ENCODE results near the gene SLCO4A1.

DNA sequence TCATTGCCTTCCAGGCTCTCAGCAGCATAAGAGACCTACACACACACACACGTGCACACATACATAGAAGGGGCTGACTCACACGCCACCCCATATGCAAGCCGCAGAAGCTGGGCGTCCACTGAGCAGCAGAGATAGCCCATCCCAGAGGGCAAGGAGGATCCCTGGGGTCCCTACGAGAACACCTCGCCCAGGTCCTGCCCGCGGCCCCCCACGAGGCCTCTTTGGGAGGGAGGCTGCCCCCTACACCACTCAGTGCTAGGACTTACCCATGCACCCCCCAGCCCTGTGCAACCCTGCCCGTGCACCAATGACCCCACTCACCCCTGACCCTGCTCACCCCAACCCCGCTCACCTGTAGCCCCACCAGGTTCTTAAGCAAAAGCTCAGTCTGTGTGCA lies 45.8 kb downstream of the SLCO4A1 start:
- TF ChIP-seq EZH2 (IDR thresholded peaks at IDR 0.05; ENCODE audit: low read length, missing control alignments), result no peak
- TF ChIP-seq, protein P1, sequence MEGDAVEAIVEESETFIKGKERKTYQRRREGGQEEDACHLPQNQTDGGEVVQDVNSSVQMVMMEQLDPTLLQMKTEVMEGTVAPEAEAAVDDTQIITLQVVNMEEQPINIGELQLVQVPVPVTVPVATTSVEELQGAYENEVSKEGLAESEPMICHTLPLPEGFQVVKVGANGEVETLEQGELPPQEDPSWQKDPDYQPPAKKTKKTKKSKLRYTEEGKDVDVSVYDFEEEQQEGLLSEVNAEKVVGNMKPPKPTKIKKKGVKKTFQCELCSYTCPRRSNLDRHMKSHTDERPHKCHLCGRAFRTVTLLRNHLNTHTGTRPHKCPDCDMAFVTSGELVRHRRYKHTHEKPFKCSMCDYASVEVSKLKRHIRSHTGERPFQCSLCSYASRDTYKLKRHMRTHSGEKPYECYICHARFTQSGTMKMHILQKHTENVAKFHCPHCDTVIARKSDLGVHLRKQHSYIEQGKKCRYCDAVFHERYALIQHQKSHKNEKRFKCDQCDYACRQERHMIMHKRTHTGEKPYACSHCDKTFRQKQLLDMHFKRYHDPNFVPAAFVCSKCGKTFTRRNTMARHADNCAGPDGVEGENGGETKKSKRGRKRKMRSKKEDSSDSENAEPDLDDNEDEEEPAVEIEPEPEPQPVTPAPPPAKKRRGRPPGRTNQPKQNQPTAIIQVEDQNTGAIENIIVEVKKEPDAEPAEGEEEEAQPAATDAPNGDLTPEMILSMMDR (conservative IDR thresholded peaks at IDR 0.05 in 1 of 2, IDR thresholded peaks at IDR 0.05 in 1 of 2; ENCODE audit: low read depth in 1 of 2, low read length in 2 of 2), result no peak

All from fibroblast of lung (primary cell).